Measurements from ENCODE around the gene ATXN1. TPM values are rescaled to one million over a fixed set of nuclear protein-coding genes. Genes with fewer than 3 reads are reported as not detected.

Gene ATXN1
- total RNA-seq, 1 experiment from 2014 or later: 19.7 TPM

GRCh38 chr6:16591396-16592222, 169.7 kb downstream of the ATXN1 start:
- Mint-ChIP-seq H3K4me1 (ENCODE audit: low read depth, unreplicated experiment) (no peaks in the 10 kb centered on the region), H3K9me3 (ENCODE audit: low read depth, unreplicated experiment) (no peaks in the 10 kb centered on the region), H3K36me3 (ENCODE audit: insufficient read depth, unreplicated experiment) (no peaks in the 10 kb centered on the region), H3K27me3 (ENCODE audit: unreplicated experiment) (no peaks in the 10 kb centered on the region), H3K27ac (ENCODE audit: unreplicated experiment) (no peak overlapping the region), H3K4me3 (ENCODE audit: low read depth, unreplicated experiment) (no peak overlapping the region)
- intact Hi-C loops (cut with micrococcal nuclease; ENCODE audit: unreplicated experiment): no loop called here
- BruUV-seq (replicated peaks): no TSS peak
- no peak for DNase-seq
- TF ChIP-seq, protein P1, sequence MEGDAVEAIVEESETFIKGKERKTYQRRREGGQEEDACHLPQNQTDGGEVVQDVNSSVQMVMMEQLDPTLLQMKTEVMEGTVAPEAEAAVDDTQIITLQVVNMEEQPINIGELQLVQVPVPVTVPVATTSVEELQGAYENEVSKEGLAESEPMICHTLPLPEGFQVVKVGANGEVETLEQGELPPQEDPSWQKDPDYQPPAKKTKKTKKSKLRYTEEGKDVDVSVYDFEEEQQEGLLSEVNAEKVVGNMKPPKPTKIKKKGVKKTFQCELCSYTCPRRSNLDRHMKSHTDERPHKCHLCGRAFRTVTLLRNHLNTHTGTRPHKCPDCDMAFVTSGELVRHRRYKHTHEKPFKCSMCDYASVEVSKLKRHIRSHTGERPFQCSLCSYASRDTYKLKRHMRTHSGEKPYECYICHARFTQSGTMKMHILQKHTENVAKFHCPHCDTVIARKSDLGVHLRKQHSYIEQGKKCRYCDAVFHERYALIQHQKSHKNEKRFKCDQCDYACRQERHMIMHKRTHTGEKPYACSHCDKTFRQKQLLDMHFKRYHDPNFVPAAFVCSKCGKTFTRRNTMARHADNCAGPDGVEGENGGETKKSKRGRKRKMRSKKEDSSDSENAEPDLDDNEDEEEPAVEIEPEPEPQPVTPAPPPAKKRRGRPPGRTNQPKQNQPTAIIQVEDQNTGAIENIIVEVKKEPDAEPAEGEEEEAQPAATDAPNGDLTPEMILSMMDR (IDR thresholded peaks at IDR 0.05; ENCODE audit: unreplicated experiment): no peak
- CTCF ChIA-PET: interaction anchor here (0.7 kb wide), 1 partner anchor 987 kb away, joined by 4 read pairs; no protein-coding TSS in a partner anchor

GRCh38 chr6:16585805-16586204, 175.5 kb downstream of the ATXN1 start:
- no peaks in the 10 kb centered on the region for H3K27me3 Mint-ChIP-seq (ENCODE audit: unreplicated experiment)
- TF ChIP-seq, protein P1 (IDR thresholded peaks at IDR 0.05; ENCODE audit: unreplicated experiment): no peak
- H3K36me3 Mint-ChIP-seq (ENCODE audit: insufficient read depth, unreplicated experiment): no peaks in the 10 kb centered on the region
- no peak for DNase-seq
- no peaks in the 10 kb centered on the region for H3K9me3 Mint-ChIP-seq (ENCODE audit: low read depth, unreplicated experiment)
- H3K27ac Mint-ChIP-seq (ENCODE audit: unreplicated experiment): no peak overlapping the region
- BruUV-seq (replicated peaks): no TSS peak
- H3K4me1 Mint-ChIP-seq (ENCODE audit: low read depth, unreplicated experiment): peaks cover 9% of the 10 kb centered on the region
- CTCF ChIA-PET: no interaction called here
- intact Hi-C loops (cut with micrococcal nuclease; ENCODE audit: unreplicated experiment): no loop called here
- H3K4me3 Mint-ChIP-seq (ENCODE audit: low read depth, unreplicated experiment): no peak overlapping the region

GRCh38 chr6:16583144-16583762, 178.0 kb downstream of the ATXN1 start:
- H3K4me1 Mint-ChIP-seq (ENCODE audit: low read depth, unreplicated experiment): peaks cover 9% of the 10 kb centered on the region
- H3K27ac Mint-ChIP-seq (ENCODE audit: unreplicated experiment): no peak overlapping the region
- no TSS peak for BruUV-seq (replicated peaks)
- H3K36me3 Mint-ChIP-seq (ENCODE audit: insufficient read depth, unreplicated experiment): no peaks in the 10 kb centered on the region
- TF ChIP-seq, protein P1 (IDR thresholded peaks at IDR 0.05; ENCODE audit: unreplicated experiment): no peak
- intact Hi-C loops (cut with micrococcal nuclease; ENCODE audit: unreplicated experiment): no loop called here
- H3K27me3 Mint-ChIP-seq (ENCODE audit: unreplicated experiment): no peaks in the 10 kb centered on the region
- H3K4me3 Mint-ChIP-seq (ENCODE audit: low read depth, unreplicated experiment): no peak overlapping the region
- no peak for DNase-seq
- CTCF ChIA-PET: no interaction called here
- H3K9me3 Mint-ChIP-seq (ENCODE audit: low read depth, unreplicated experiment): no peaks in the 10 kb centered on the region

GRCh38 chr6:16582446-16583143, 178.7 kb downstream of the ATXN1 start:
- CTCF ChIA-PET: no interaction called here
- intact Hi-C loops (cut with micrococcal nuclease; ENCODE audit: unreplicated experiment): no loop called here
- no peaks in the 10 kb centered on the region for H3K36me3 Mint-ChIP-seq (ENCODE audit: insufficient read depth, unreplicated experiment)
- TF ChIP-seq, protein P1 (IDR thresholded peaks at IDR 0.05; ENCODE audit: unreplicated experiment): no peak
- H3K4me3 Mint-ChIP-seq (ENCODE audit: low read depth, unreplicated experiment): no peak overlapping the region
- DNase-seq: no peak
- no peaks in the 10 kb centered on the region for H3K9me3 Mint-ChIP-seq (ENCODE audit: low read depth, unreplicated experiment)
- H3K4me1 Mint-ChIP-seq (ENCODE audit: low read depth, unreplicated experiment): peaks cover 9% of the 10 kb centered on the region
- BruUV-seq (replicated peaks): no TSS peak
- no peaks in the 10 kb centered on the region for H3K27me3 Mint-ChIP-seq (ENCODE audit: unreplicated experiment)
- H3K27ac Mint-ChIP-seq (ENCODE audit: unreplicated experiment): no peak overlapping the region

Measured in Calu3 (cell line).